ENCODE data around the gene ZSCAN10.

DNA sequence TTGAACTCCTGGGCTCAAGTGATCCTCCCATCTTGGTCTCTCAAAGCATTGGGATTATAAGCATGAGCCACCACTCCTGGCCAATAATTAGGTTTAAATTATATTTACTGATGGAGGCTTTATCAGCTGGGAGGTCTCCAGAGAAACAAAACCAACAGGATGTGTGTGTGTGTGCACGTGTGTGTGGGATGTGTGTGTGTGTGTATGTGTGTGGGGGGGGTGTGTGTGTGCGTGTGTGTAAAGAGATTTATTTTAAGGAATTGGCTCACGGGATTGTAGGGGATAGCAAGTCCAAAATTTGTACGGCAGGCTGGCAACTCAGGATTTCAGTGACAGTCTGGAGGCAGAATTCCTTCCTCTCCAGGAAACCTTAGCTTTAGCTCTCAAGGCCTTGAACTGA is 48.1 kb downstream of the ZSCAN10 start:
- TF ChIP-seq, protein P1, sequence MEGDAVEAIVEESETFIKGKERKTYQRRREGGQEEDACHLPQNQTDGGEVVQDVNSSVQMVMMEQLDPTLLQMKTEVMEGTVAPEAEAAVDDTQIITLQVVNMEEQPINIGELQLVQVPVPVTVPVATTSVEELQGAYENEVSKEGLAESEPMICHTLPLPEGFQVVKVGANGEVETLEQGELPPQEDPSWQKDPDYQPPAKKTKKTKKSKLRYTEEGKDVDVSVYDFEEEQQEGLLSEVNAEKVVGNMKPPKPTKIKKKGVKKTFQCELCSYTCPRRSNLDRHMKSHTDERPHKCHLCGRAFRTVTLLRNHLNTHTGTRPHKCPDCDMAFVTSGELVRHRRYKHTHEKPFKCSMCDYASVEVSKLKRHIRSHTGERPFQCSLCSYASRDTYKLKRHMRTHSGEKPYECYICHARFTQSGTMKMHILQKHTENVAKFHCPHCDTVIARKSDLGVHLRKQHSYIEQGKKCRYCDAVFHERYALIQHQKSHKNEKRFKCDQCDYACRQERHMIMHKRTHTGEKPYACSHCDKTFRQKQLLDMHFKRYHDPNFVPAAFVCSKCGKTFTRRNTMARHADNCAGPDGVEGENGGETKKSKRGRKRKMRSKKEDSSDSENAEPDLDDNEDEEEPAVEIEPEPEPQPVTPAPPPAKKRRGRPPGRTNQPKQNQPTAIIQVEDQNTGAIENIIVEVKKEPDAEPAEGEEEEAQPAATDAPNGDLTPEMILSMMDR (conservative IDR thresholded peaks at IDR 0.05; ENCODE audit: low read depth in 2 of 2), result no peak
- TF ChIP-seq EZH2phosphoT487 (IDR thresholded peaks at IDR 0.05; ENCODE audit: unreplicated experiment) (no peak), POLR2AphosphoS5 (IDR thresholded peaks at IDR 0.05; ENCODE audit: low read depth) (no peak), EZH2 (IDR thresholded peaks at IDR 0.05; ENCODE audit: low read depth, unreplicated experiment) (no peak)
- TF ChIP-seq, protein P2, sequence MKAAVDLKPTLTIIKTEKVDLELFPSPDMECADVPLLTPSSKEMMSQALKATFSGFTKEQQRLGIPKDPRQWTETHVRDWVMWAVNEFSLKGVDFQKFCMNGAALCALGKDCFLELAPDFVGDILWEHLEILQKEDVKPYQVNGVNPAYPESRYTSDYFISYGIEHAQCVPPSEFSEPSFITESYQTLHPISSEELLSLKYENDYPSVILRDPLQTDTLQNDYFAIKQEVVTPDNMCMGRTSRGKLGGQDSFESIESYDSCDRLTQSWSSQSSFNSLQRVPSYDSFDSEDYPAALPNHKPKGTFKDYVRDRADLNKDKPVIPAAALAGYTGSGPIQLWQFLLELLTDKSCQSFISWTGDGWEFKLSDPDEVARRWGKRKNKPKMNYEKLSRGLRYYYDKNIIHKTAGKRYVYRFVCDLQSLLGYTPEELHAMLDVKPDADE (IDR thresholded peaks at IDR 0.05), result no peak
- TF ChIP-seq, protein P3, sequence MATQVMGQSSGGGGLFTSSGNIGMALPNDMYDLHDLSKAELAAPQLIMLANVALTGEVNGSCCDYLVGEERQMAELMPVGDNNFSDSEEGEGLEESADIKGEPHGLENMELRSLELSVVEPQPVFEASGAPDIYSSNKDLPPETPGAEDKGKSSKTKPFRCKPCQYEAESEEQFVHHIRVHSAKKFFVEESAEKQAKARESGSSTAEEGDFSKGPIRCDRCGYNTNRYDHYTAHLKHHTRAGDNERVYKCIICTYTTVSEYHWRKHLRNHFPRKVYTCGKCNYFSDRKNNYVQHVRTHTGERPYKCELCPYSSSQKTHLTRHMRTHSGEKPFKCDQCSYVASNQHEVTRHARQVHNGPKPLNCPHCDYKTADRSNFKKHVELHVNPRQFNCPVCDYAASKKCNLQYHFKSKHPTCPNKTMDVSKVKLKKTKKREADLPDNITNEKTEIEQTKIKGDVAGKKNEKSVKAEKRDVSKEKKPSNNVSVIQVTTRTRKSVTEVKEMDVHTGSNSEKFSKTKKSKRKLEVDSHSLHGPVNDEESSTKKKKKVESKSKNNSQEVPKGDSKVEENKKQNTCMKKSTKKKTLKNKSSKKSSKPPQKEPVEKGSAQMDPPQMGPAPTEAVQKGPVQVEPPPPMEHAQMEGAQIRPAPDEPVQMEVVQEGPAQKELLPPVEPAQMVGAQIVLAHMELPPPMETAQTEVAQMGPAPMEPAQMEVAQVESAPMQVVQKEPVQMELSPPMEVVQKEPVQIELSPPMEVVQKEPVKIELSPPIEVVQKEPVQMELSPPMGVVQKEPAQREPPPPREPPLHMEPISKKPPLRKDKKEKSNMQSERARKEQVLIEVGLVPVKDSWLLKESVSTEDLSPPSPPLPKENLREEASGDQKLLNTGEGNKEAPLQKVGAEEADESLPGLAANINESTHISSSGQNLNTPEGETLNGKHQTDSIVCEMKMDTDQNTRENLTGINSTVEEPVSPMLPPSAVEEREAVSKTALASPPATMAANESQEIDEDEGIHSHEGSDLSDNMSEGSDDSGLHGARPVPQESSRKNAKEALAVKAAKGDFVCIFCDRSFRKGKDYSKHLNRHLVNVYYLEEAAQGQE (IDR thresholded peaks at IDR 0.05; ENCODE audit: unreplicated experiment), result no peak

Measured in GM23338 (cell line).